ENCODE measurements around the gene ZGLP1.

DNA sequence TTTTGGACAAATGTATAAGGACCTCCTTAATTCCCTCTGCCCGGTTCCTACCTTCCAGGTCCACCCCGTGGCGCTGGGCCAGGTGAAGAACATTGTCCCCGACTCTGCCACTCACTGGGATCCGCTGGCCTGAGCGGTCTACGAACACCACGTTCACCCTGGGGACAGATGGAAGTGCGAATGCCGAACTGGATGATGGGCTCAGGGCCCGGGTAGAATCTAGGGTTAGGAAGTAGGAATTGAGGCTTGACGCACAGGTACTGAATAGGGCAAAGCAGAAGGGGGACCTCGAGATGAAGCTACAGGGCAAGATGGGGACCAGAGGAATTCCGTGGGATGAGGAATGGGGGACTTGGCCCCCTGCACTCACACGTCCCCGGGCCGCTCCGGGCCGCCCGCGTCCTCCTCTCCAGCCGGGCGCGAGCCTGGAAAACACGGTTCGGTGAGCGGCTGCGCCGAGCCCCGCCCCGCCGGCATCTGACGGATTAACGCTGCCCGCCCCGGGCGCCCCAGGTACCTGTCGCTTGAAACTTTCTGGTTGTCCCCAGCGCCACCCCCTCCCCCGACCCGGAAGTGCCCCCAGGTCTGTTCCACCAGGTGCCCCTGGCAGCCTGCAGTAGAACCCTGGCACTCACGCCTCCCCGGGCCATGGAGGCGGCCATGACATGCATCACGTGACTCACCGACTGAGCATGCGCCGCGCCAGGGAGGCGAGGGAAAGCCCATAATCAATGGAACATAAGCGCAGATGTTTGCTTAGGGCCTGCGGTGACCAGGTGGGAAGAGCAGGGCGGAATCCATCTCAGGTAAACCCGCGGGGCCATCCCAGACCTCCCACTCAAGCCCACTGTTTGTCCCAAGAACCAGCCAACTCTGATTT, 6.0 kb upstream of the ZGLP1 start, which contains the start of gene FDX2:
- TF ChIP-seq, protein P1, sequence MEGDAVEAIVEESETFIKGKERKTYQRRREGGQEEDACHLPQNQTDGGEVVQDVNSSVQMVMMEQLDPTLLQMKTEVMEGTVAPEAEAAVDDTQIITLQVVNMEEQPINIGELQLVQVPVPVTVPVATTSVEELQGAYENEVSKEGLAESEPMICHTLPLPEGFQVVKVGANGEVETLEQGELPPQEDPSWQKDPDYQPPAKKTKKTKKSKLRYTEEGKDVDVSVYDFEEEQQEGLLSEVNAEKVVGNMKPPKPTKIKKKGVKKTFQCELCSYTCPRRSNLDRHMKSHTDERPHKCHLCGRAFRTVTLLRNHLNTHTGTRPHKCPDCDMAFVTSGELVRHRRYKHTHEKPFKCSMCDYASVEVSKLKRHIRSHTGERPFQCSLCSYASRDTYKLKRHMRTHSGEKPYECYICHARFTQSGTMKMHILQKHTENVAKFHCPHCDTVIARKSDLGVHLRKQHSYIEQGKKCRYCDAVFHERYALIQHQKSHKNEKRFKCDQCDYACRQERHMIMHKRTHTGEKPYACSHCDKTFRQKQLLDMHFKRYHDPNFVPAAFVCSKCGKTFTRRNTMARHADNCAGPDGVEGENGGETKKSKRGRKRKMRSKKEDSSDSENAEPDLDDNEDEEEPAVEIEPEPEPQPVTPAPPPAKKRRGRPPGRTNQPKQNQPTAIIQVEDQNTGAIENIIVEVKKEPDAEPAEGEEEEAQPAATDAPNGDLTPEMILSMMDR (IDR thresholded peaks at IDR 0.05 in 4 of 5, conservative IDR thresholded peaks at IDR 0.05 in 1 of 5) = peak in 1 of 5 experiments; percentile 17
- no peak for TF ChIP-seq POLR2A (IDR thresholded peaks at IDR 0.05)
